HG02981 (cell line): Measurements from ENCODE around the gene PTGDS.

Source experiments
- ATAC-seq: cut with Tn5 transposase; IDR thresholded peaks from one replicate; pipeline ENCODE4 v1.9.1; 2021; ENCODE audit warnings: mild to moderate bottlenecking, moderate library complexity; ENCODE audit not compliant: unreplicated experiment

Gene PTGDS

GRCh38 chr9:136957461-136957860, 19.8 kb upstream of the PTGDS start:
- ATAC-seq, result no peak

GRCh38 chr9:136957901-136958300, 19.4 kb upstream of the PTGDS start:
- no peak for ATAC-seq

DNA sequence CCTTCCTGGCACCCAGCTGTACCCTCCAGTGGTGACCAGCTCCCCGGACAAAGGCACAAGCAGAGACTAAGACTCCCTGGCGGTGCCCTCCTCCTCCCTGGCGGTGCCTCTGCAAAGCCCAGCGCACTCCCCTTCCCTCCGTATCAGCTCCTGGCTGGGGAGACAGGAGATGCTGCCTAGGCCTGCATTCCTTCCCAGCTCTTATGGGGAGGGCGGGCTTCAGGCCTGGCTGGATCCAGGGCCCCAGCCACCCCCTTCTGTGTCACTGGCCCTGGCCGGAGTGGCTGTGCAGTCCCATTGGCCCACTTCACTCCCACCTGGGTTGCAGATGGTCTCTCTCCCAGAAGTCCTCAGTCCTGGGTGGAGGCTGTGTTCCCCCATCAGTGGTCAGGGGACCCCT, 18.8 kb upstream of the PTGDS start:
- ATAC-seq, result no peak

DNA sequence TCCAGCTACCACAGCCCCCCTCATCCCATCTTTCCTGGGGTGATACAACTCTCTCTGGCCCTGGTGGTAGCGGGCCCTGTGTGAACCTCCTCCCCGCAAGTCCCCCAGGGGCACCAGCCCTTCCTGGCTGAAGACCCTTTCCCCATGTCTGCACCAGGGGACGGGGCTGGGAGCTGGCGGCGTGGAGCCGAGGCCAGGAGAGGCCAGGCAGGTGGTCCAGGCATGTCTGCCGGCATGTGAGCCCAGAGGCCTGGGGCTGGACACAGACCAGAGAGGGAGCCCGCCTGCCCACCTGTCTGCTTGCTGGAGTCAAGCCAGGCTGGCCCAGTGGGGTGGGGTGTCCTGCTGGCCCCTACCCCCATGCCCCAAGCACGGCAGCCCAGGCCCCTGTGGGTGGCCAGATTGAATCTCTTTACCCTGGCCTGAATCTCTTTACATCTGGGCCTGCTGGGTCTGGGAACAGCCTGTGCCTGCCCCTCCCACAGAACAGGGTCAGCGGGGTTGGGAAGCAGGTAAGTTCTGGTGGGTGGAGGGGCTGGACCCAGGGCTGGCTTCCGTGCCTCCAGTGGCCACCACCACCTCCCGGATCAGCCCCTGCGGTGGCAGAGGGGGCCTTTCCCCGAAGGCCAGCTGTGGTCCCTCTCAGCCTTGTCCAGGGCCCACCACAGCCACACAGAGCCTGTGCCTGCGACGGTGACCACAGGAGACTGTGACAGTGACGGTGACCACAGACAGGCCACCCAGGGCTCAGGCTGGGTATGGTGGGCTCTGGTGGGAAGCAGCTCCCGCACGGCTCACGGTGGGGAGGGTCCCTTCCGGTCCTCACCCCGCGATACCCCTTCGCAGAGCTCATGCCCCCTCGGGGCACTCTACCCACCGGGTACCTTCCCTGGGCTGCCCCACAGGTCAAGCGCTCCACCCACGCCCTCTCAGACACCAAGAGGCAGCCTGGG, 18.1 kb upstream of the PTGDS start:
- no peak for ATAC-seq

DNA sequence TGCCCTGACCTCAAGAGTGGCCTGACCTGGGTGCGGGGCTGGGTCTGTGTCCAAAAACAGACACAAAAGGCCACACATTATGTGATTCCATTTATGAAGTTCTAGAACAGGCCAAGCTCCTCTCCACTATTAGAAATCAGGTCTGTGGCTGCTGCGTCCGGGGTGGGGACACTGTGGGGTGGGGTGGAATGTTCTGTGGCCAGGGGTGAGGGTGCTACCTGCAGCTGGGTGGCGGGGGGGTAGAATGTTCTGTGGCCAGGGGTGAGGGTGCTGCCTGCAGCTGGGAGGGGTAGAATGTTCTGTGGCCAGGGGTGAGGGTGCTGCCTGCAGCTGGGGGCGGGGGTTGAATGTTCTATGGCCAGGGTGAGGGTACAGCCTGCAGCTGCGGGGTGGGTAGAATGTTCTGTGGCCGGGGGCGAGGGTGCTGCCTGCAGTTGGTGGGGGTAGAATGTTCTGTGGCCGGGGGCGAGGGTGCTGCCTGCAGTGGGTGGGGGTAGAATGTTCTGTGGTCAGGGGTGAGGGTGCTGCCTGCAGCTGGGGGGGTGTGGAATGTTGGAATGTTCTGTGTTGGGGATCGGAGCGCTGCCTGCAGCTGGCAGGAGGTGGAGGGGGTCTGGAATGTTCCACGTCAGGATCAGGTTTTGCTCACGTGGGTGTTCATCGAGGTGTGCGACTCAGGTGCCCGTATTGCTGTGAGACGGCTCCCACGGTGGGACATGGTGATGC, 16.9 kb upstream of the PTGDS start:
- ATAC-seq, result no peak

- no peak for ATAC-seq
Measured at GRCh38 chr9:136960938-136961275, 16.4 kb upstream of the PTGDS start.

- no peak for ATAC-seq
Measured at GRCh38 chr9:136961279-136962065, 15.8 kb upstream of the PTGDS start.

DNA sequence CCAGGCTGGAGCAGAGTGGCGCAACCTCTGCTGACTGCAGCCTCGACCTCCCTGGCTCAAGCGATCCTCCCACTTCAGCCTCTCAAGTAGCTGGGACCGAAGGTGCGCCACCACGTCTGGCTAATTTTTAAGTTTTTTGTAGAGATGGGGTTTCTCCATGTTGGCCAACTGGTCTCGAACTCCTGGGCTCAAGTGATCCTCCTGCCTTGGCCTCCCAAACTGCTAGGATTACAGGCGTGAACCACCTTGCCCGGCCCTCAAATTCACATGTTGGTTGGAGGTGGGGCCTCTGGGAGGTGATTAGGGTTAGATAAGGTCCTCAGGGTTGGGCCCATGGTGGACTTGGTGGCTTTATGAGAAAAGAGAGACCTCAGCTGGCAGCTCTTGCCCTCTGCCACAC, 15.1 kb upstream of the PTGDS start:
- no peak for ATAC-seq

DNA sequence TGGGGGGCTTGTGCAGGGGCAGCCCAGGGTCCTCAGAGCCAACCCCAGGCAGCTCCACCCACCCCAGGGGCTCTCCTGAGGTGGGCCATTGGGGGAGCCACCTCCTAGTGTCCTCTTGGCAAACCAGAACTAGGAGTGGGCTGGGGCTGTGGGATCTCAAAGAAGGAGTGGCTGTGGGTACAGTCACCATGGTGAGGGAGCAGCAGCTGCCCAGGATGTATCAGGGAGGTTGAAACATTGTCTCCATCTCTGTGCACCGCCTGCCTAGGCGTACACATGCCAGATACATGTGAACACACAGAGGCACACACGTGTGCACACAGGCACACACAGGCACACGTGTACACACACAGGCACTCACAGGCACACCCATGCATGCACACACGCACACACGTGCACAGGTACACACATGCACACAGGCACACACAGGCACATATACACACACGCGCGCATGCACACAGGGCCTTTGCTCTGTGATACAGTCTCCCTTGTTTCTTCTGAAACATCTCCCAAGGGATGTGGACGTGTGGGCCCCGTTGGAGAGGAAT, 14.5 kb upstream of the PTGDS start:
- ATAC-seq, result no peak

DNA sequence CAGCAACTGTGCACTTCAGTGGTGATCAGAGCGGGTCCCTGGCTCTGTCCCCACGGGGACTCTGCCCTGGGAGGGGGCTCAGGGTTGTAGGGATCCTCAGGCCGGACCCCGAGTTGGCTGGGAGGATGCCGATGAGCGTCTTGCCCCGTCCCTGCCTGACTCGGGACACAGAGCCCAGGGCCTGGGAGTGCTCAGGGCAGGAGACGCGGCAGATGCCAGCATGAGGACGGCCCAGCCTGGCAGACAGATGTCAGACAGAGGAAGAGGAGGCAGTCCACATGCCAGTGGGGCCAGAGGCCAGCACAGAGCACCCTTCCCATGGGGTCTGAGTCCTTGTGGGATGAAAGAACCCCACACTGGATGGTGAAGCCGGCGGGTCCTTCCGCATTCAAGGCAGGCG, 14.0 kb upstream of the PTGDS start:
- ATAC-seq, result no peak

DNA sequence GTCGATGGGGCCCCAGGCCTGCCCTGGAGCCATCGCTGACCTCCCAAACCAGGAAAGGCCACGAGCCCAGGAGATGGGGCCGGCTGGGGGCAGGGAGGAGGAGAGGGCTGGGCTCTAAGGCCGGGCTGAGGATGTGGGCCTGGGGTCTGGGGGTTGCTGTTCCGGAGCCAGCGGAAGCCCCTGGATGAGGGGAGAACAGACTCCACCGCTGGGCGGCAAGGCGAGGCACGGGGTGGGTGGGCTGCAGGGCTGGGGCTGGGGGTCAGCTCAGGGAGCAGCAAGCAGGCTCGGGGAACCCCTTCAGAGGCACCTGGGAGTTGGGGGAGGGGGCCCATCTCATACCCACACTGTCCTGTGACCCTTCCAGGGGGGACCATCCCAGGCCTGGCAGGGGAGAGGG, 13.6 kb upstream of the PTGDS start:
- no peak for ATAC-seq

DNA sequence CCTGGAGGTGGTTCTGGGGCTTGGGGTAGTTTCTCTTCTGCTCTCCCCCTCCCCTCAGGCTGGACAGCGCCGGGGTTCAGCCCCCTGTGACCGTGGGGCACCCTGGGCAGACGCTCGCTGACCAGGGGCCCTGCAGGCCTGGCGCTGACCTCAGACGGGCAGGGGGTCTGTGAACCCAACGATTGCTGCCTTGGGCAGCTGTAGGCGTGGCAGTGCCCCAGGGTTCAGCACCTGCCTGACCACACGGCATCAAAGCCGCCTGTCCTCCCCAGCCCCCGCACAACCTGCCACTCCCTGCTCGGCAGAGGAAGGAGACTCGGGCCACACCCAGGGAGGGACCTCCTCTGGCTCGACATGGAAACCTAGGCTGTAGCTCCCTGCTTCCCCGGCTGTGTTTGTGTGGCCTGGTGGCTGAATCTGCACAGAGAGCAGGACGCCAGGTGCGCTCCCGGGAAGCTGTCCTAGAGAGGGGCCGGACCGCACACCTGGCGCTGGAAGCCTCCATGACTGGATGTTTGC, 13.1 kb upstream of the PTGDS start:
- ATAC-seq, result no peak

- ATAC-seq, result no peak
Measured at GRCh38 chr9:136964833-136965422, 12.4 kb upstream of the PTGDS start.

DNA sequence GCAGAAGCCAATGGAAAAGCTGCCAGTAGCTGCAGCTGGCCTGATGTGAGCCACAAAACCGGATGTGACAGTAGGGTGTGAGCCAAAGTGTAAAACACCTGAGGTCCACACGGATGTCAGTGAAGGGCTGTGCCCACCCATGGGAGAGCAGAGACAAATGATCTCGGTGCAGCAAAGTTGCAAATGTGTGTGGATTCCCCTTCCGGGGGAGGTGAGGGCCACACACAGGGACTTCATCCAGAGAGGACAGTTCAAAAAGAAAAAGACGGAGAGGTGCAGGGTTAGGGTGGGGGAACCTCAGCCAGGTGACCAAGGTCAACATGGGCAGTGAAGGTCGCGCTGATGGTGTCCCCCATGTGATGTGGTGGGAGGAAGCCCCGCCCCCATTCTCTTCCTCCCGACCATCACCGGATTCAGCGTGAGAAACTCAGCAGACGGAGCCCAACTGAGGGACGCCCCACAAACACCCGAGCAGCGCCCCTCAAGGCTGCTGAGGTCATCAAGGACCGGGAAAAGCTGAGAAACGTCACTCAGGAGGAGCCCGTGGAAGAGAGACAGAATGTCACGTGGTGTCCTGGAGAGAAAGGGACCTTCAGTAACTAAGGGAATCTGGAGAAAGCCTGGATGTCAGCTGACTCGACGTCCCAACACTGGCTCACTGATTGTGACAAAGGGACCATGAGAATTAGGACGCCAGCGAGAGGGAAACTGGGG, 11.4 kb upstream of the PTGDS start:
- ATAC-seq, result no peak

GRCh38 chr9:136968333-136969127, 8.8 kb upstream of the PTGDS start:
- no peak for ATAC-seq

- no peak for ATAC-seq
Measured at GRCh38 chr9:136969150-136969549, 8.2 kb upstream of the PTGDS start.

GRCh38 chr9:136969774-136970173, 7.5 kb upstream of the PTGDS start:
- no peak for ATAC-seq

GRCh38 chr9:136970361-136970760, 6.9 kb upstream of the PTGDS start:
- ATAC-seq, result no peak

GRCh38 chr9:136971746-136972145, 5.6 kb upstream of the PTGDS start:
- no peak for ATAC-seq
